Stimulated activated CD4-positive, alpha-beta T cell treated with anti-CD3 and anti-CD28 coated beads, Interleukin-4, amount 100 ng/mL, for 1 hour (primary cell): Measurements from ENCODE around the gene ECHDC1.
A peak's percentile ranks its signal among the peaks of the same experiment; 100 is the strongest.

Source experiments
- DNase-seq: peaks from one replicate; pipeline ENCODE4 v3.0.0-alpha.2; 2020

The ECHDC1 gene

DNA sequence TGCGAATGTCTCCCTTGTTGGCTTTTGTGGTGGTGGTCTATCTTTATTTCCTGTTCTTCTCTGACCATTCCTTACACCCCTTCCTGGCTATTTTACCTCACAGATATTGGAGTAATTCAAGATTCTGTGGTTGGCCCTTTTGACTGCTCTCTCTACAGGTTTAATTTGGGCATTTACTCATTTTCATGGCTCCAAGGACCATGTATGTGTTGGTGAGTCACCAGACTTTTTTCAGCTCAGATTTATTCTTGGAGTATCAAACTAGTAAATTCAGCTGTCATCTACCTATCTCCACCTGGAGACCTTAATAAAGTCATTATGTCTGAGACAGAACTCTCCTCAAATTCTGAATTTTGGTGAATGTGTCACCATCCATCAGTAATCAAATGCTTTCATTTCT is 61.2 kb downstream of the ECHDC1 start:
- DNase-seq, result no peak

DNA sequence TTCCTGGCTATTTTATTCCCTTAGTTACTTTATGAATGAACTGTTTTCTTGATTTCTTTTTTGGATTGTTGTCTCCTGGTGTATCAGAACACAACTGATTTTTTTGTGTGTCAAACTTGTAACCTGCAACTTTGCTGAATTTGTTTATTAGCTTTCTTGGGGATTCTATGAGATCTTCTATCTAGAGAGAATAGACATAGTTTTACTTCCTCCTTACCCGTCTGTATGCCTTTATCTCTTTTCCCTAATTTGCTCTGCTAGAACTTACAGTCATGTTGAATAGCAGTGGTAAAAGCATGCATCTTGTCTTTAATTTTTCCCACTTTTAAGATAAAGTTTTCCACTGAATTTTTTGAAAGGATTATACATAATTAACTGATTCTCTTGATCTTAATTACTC is 63.6 kb downstream of the ECHDC1 start:
- no peak for DNase-seq

DNA sequence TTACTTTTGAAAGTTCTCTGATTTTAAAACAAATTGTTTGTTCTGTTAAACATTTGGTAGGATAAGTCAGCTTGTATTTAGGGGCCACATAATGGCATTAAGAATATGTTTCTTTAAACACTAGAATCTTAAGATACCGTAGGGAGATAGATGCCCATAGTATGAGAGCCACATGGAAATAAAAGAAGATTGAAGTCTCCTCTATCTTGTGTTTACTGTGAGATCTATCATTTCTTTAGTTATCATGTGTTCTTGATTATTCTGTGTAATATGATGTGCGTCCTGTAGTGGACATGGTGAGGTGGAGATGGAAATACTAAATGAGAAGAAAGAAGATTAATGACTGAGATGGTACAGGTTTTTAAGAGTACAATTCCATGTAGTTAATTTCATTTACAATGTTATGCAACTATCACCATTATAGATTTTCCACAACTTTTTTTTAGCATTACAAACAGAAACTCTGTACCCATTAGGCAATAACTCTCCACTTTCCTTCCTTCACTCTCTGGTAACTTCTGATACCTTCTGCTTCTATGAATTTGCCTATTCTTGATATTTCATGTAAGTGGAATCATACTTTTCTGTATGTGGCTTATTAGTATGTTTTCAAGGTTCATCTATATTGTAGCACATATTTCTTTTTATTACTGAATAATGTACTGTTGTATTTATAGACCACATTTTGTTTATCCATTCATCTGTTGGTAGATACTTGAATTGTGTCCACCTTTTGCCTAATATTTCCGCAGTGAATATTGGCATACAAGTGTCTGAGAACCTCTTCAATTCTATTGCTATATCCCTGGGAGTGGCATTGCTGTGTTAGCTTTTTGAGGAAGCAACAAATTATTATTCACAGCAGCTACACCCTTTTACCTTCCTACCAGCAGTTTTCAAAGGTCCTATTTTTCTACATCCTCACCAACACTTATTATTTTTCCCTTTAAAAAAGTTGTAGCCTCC is 65.2 kb downstream of the ECHDC1 start:
- DNase-seq, result no peak

DNA sequence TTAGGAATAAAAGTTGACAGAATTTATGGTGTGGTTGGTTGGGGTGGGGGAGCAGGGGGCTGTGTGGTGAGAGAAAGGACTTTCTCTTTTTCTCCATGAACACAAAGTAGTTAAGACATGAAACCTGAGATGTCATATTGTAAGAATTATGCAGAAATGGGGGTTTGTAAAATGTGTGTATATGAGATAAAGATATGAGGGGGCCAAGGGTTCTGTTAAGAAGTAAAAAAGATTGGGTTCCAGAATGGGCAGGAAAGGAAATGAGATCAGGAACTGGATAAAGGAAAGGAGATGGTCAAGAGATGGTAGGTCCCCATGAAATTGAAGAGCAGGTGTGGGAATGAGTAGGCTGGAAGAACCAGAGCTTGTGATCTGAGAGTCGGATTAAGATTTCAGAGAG is 67.1 kb downstream of the ECHDC1 start:
- DNase-seq, result no peak

DNA sequence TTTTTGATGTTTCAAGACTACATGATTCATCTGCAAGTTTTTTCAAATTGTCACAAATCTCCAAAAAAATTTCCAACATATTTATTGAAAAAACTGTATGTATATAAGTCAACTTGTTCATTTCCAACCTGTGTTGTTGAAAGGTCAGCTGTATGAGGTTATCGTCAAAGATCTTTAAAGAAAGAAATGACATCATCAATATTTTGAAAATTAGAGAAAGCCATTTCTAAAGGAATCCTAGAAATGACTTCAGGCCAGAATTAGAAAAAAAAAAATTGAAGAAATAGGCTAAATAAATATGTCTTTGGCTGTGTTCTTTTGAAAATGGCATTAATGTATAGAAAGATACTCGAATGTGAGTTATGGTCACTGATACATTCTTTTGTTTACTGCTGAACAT is 69.9 kb downstream of the ECHDC1 start:
- no peak for DNase-seq

DNA sequence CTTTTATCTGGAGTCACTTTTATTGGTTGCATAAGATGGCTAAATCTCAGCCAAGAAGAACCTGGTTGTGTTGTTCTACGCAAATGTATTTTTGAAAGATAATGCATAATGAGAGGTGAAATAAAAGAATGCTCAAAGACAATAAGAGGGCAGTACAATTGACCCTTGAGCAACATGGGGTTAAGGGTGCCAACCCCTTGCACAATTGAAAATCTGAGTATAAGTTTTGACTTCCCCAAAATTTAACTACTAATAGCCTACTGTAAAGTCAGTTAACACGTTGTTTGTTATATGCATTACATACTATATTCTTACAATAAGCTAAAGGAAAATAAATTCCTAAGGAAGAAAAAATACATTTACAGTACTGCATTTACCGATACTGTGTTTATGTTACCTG is 70.8 kb downstream of the ECHDC1 start:
- DNase-seq, result no peak

DNA sequence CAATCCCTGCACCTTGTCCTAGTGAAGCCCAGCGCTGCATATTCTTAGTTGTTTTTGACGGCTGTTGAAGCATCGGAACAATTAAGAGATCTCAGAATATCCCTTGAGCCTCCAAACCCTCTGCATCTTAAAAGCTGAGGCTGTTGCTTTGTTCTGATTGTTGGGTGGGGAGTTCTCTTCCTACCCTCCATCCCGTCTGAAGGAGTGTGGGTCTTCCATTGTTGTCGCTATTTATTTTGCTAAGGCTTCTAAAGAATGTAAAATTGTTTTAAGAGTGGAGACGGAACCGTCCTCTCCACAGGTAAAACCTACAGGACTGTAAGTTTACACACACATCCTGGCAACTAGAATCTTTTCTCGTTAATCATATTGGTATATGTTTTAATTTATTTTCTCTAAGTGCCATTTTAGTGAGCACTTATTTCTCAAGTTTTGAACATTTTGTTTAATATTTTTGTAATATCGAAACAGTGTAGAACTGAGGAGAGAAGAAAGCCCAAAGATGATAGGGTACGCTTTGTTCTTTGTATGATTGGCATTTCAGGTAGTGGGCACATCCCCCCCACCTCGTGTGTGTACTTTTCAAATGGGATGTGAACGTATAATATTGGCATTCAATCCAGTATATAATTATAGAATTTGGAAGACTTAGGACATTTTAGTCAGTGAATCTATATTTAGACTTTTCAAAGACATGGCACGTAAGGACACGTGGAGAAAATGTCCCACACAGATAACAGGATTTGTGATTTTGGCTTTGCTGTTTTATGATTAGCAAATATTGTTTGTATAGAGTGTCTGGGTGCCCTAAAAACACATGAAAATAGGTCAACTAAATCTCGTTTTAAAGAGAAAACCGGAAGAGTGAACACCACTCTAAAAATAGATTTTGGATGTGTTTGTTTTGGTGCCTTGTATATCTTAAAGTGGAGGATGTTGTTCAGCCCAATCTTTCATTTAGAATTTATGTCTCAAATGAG is 75.5 kb downstream of the ECHDC1 start:
- no peak for DNase-seq

DNA sequence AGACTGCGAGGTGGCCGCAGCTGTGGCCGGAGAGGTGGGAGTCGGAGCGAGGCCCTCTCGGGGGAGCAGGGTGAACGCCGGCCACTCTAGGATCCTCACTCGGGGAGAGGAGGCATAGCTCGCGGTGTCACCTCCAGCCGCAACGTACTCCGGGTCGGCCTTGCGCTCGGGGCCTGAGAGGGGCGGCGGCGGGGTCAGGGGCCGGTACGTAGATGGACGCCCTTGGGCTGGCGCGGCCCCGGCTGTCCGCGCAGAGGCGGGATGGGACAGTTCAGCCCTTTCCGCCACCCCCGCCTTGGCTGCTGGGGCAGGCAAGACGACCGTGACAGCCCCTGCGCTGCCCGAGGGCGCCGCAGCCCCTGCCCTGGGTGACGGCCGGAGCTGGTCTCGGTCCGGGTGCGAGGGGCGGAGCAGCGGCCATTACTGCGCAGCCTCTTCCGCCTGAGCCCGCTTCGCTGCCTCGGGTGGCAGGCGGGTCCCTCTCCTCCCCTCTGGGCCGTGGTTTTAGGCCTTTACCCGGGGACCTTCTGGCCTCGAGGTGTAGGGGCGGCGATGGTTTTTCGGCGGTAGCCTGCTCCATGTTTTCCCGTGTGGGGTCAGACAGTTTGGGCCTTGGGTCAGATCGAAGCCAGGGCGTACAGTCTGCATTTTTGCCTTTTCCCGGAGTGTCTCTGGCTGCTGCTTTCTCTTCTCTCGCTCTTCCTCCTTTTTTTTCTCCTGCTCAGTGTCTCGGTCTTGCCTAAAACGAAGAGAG is 76.3 kb downstream of the ECHDC1 start:
- DNase-seq, result peak; percentile 54

DNA sequence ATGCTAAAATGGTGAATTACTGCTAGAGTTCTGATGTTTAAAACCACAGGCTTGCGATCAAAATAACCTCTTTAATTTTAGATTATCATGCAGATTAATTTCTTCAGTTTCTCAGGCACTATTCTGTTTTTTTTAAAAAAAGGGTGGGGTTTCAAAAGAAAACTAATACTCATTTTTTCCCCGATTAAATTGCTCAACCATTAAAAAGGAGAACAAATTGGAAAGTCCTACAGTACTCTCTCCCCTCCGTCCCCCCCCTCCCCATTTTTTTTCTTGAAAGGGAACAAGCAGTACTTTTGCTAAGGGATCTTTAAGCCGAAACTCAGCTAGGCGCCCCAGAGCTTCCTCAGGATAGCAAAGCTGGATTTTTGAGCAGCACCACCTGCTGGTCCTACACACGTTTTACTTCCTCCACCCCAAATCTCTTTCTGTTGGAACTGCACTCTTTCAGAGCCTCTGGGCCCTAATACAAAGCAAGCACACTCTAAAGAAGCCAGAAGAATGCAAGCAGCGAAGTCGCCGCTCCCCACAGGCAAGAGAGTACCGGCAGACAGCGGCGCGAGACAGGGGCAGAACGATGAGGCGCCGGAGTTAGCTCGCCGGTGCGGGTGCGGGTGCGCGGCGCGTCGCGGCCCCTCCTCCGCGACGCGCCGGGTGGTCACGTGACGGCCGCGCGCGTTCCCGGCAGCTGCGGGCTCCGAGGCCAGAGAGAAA is 77.1 kb downstream of the ECHDC1 start, which contains the start of gene RNF146:
TSS of gene RNF146 (plus strand) at position 687 of the 714 bp plus-strand sequence. CDS start 13,475 bp downstream, outside the sequence.
- peak; percentile 74 for DNase-seq

DNA sequence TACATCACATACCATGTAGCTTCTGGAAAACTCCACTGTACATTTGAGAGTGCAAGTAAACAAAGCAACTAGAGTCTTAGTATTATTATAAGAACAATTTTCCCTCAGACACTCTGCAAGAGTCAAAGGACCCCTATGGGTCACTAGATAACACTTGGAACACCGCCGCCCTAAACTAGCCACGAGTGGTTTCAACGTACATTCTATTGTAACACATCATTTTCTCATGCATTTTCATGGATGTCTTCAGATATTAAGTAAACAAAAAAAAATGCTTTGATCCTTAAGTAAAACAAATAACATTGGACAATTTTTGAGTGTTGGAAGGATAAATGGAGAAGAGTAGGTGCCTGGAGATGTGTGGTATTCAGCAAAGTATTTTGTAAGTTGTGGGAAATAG is 79.9 kb downstream of the ECHDC1 start:
- DNase-seq, result no peak

DNA sequence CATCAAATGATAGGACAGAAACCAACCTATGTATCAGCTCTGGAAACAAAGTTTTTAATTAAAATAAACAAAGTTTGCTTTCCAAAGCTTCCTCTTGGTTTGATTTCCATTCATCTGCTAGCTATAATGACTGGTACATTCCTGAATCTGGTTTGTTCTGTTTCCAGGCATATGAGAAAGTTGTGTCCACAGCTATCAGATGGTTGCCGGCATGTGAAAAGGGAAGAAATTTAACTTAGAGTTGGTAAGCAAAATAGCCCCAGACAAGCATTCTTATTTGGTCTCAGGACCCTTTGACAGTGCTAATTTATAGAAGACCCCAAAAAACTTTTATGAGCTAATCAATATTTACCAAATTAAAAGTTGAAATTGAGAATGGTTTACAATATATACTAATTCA is 80.5 kb downstream of the ECHDC1 start:
- no peak for DNase-seq

DNA sequence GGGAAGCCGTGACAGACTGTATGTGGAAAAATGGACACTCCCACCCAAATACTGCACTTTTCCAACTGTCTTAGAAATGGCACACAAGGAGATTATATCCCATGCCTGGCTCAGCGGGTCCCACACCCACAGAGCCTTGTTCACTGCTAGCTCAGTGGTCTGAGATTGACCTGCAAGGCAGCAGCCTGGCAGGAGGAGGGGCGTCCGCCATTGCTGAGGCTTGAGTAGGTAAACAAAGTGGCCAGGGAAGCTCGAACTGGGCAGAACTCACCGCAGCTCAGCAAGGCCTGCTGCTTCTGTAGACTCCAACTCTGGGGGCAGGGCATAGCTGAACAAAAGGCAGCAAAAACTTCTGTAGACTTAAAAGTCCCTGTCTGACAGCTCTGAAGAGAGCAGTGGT is 88.1 kb downstream of the ECHDC1 start:
- DNase-seq, result no peak

DNA sequence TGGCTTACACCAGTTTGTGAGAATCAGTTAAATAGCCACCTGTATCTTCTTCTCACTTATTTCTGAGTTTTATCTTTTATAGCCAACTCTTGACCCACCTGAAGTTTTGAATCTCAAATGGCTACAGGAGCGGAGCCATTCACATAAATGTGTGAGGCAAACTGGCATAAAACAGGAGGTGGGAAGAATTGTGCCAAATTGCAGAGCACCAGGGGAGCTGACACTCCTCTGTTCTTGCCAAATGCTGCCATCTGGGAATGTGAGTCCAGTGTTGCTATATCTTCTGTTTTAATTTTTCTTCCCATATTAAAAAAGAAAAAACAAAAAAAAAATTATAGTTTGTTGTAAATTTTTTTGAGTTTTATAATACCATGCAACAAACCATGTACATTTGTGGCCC is 93.8 kb downstream of the ECHDC1 start:
- no peak for DNase-seq

DNA sequence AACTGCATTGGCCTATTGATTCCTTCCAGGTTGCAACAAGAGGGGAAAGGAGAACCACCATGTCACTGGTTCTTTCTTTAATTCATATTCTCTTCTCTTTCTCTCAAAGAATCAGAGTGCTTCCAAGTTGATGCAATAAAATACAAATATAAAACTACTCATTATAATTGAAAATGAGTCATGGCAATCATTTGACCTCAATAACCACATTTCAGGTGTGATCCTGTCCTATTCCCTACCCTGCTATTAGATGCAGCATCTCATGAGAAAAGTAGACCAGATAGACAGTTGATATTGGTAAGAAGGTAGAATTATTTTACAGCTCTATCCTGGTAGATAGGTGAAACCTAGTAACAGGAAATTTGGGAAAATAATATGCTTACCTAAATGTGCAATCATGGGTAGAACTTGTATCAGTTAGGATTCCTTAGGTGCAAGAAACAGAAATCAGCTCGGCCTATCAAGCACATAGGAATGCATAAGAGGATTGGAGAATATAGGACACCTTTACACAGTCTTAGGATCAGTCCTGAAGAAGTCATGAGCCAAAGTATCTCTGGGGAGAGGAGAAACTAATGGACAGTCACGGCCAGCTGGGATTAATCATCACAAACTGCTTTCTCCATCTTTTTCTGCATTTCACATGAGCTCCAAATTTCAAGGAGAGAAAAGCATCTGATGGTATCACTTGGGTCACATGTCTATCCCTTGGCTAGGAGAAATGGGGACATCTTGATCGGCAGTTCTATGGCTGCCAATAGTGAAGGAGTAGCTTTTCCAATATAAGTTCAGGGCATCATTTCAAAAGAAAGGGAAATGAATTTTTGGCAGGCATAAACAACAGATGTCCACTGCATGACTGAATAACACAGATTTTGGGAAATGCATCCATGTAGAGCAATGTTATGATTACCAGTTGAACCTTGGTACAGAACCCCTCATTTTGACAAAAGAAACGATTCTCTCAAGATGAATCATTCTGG is 96.0 kb downstream of the ECHDC1 start:
- DNase-seq, result no peak

DNA sequence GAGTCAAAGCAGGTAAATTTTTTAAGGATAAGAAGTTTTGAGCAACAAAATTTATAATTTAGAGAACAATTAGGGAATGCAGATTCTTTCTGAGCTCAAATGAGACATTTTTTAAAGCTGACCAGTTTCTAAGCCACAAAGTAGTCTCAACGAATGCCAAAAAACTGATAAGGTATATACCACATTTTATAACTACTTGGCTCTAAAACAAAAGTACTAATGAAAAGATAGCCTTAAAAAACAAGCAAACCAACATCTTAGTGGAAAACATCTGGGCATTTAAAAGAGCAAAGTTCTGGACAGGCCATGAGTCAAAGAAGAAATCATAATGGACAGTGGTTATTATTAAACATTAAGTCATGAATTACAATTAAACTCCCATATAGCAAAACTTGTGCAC is 99.9 kb downstream of the ECHDC1 start:
- no peak for DNase-seq
